Adipocyte (in vitro differentiated cells): ENCODE results near the gene IL17RD.
A peak's percentile ranks its signal among the peaks of the same experiment; 100 is the strongest.

ENCODE experiments used
- DNase-seq: peaks from one replicate; pipeline ENCODE4 v3.0.0-alpha.2; 2015; ENCODE audit warnings: low read depth
- H3K27me3 ChIP-seq: replicated peaks from 2 replicates; pipeline ENCODE4 v1.7.0; 2013; ENCODE audit warnings: mild to moderate bottlenecking, low read length, moderate library complexity; ENCODE audit not compliant: control insufficient read depth, insufficient read depth
- H3K36me3 ChIP-seq: 2 replicates; pipeline ENCODE4 v1.7.0; 2013; ENCODE audit warnings: low read length, mild to moderate bottlenecking, moderate library complexity; ENCODE audit not compliant: control insufficient read depth, insufficient read depth, severe bottlenecking
- H3K4me1 ChIP-seq: 2 replicates; pipeline ENCODE4 v1.7.0; 2013; ENCODE audit warnings: mild to moderate bottlenecking, low read length, moderate library complexity; ENCODE audit not compliant: control insufficient read depth, insufficient read depth
- H3K4me3 ChIP-seq: 2 replicates; pipeline ENCODE4 v1.7.0; 2013; ENCODE audit warnings: mild to moderate bottlenecking, low read length, moderate library complexity
- H3K9ac ChIP-seq: 2 replicates; pipeline ENCODE4 v1.7.0; 2013; ENCODE audit warnings: mild to moderate bottlenecking, low read length, moderate library complexity
- H3K9me3 ChIP-seq: 2 replicates; pipeline ENCODE4 v1.7.0; 2013; ENCODE audit warnings: mild to moderate bottlenecking, low read length, moderate library complexity; ENCODE audit not compliant: control insufficient read depth

IL17RD gene

DNA sequence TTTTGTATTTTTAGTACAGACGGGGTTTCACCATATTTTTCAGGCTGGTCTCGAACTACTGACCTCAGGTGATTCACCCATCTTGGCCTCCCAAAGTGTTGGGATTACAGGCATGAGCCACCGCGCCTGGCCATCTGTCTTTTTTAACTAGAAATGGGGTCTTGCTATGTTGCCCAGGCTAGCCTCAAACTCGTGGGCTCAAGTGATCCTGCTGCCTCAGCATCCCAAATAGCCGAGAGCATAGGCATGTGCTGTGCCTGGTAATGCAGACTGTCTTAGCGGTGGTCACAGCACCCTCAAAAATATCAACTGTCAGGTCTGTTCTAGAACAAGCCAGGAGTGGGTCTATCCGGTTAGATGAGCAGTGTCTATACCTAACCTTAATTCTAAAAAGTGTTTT is 56.5 kb downstream of the IL17RD start:
- Histone ChIP-seq H3K9ac (no peak overlapping the region), H3K4me1 (no peaks in the 10 kb centered on the region), H3K9me3 (no peaks in the 10 kb centered on the region), H3K36me3 (no peaks in the 10 kb centered on the region), H3K27me3 (no peaks in the 10 kb centered on the region), H3K4me3 (no peak overlapping the region)
- no peak for DNase-seq

DNA sequence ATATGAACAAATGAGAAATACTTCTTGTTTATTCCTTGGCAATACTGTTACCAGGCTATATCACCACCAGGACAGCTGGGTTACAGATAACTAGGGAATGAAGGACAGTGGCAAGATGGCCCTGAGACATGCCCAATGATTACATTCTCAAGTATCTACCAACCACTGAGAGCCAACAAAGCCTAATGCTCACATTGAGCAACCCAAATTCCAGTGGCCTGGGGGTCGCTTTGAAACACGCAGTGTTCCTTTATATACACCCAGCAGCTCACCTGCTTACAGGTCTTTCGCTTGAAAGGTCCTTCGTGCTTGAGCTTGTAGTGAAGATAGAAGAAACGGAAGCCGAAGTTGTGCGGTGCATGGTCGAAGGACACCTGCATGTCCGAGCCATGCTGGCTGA is 59.6 kb downstream of the IL17RD start:
- no peaks in the 10 kb centered on the region for H3K27me3 ChIP-seq
- no peaks in the 10 kb centered on the region for H3K9me3 ChIP-seq
- no peak overlapping the region for H3K9ac ChIP-seq
- H3K4me1 ChIP-seq, result no peaks in the 10 kb centered on the region
- DNase-seq, result no peak
- H3K4me3 ChIP-seq, result no peak overlapping the region
- H3K36me3 ChIP-seq, result no peaks in the 10 kb centered on the region

DNA sequence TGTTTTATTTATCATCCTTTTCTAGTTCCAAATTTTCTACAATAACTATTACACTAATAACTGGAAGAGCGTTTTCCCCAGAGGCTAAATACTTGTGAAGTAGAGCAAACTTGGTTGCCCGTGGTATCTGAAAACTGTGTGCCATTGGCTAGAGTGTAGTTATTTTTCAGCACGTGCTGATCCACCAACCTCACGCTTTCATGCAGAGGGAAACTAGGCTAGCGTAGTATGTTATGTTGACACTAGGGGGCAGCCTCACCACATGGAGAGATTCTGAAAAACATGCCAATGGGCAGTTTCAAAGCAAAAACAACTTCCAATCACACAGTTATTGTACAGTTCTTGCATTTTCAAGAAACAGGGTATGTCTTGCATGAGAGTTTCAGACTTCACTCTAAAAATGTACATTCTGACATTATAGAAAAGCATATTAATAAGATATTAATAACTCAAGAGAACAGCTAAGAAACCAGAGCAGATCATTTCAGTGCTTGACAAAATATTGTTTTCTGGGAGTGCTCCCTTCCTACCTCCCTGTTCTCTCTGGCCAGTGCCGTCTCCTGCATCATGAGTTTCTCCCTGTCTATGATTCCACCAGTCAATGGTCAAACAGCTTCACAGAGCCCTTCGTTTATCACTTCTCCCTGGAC is 65.0 kb downstream of the IL17RD start:
- DNase-seq, result peak; percentile 93
- no peaks in the 10 kb centered on the region for H3K36me3 ChIP-seq
- H3K27me3 ChIP-seq, result no peaks in the 10 kb centered on the region
- no peaks in the 10 kb centered on the region for H3K9me3 ChIP-seq
- no peak overlapping the region for H3K4me3 ChIP-seq
- H3K9ac ChIP-seq, result no peak overlapping the region
- H3K4me1 ChIP-seq, result peaks cover 15% of the 10 kb centered on the region

DNA sequence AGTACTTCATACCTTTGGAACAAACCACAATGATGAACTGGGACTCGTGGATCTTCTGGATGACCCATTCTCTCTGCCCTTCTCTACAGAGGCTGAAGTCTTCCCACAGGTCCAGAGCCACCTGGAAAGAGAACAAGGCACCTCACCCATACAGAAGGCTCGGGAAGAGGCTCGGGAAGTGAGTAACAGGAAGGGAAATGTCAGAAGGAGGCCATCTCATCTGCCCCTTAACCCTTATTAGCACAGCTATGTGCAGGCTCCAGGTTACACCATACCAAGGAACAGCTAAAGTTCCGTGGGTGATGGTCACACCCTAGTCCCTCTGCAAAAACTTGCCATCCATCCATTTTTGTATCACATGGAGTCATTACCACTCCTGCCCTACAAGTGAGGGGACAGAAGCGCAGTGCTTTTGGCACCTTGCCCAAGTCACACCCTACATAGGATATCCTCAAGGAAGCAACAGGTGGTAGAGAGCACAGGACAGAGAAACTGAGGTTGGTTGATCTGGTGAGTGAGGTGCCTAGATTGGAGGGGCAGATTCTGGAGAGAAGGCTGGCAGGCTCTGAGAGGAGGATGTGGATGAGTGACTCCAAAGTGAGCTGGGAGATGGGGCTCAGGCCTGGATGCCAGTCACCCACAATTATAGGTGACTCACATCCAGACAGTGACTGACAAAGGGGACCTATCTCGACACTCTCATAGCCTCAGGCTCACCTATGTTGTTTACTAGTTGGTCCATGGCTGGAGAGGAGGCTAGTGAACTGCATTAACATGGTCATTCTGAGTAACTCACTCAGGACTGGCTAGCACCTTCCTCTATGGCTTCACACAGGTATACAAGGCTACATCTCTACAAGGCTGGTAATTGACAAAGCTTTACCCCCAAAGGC is 66.5 kb downstream of the IL17RD start:
- H3K36me3 ChIP-seq, result no peaks in the 10 kb centered on the region
- no peaks in the 10 kb centered on the region for H3K9me3 ChIP-seq
- H3K4me3 ChIP-seq, result no peak overlapping the region

DNA sequence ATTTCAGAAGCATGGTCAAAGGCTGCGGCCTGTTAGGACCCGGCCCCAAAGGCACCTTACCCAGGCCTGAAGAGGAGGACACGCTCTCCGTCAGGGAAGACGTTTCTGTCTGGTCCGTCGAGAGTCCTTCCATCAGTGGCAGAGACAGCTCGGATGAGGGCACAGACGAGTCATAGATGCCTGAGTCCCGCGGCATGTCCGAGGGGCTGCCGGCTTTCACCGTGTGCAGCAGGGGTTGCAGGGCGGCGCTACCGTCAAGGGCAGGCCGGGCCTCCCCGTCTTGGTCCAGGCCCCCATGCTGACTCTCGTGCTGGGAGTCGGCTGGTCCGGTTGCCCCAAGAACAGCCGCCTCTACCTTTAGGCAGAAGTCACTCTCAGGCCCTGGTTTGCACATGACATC is 67.6 kb downstream of the IL17RD start:
- peaks cover 33% of the 10 kb centered on the region for H3K4me1 ChIP-seq
- H3K36me3 ChIP-seq, result no peaks in the 10 kb centered on the region
- H3K27me3 ChIP-seq, result no peaks in the 10 kb centered on the region
- H3K9me3 ChIP-seq, result no peaks in the 10 kb centered on the region
- H3K9ac ChIP-seq, result no peak overlapping the region
- DNase-seq, result no peak
- no peak overlapping the region for H3K4me3 ChIP-seq

More for the DNA sequence above, 66.5 kb downstream of the IL17RD start:
- H3K4me1 ChIP-seq, result peaks cover 30% of the 10 kb centered on the region
- no peaks in the 10 kb centered on the region for H3K27me3 ChIP-seq
- DNase-seq, result no peak
- no peak overlapping the region for H3K9ac ChIP-seq

DNA sequence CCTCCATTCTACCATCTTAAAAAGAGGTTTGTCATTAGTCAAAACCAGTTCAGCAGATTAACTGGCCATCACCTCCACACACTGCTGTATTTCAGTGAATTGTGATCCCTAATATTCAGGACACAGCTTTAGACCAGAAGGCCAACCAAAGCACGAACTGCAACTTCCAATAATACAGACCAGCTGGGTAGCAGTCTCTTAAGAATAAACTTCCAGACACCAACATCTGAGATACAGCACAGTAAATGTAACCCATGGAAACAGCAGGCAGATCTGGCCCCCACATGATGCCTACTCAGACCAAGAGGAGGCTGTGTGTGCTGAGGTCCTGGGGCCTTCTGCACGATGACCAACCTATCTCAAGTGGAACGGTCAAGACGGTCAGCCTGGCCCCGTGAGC is 69.8 kb downstream of the IL17RD start:
- DNase-seq, result no peak
- Histone ChIP-seq H3K36me3 (no peaks in the 10 kb centered on the region), H3K9me3 (no peaks in the 10 kb centered on the region), H3K9ac (no peak overlapping the region), H3K4me3 (no peak overlapping the region), H3K27me3 (no peaks in the 10 kb centered on the region), H3K4me1 (peaks cover 47% of the 10 kb centered on the region)

DNA sequence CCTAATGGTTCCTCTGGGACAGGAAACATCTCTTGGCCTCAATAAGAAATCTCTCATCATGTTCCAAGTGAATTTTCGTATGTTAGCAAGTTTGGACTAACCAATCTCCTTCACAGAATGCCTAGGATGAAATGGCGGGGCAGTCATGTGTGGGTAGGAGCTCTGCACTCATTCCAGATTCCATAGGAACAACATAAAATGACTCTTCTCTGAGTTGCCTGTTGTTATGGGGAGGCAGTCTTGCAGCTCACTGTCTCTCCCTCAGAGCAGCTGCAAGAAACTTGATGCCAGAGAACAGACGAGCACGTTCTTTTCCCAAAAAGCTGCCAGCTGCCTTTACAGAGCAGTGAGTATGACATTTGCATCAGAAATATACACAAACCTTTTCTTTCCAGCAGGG is 70.6 kb downstream of the IL17RD start:
- Histone ChIP-seq H3K4me3 (peak overlapping the region; percentile 63), H3K9me3 (no peaks in the 10 kb centered on the region), H3K36me3 (no peaks in the 10 kb centered on the region), H3K9ac (peak overlapping the region; percentile 65), H3K4me1 (peaks cover 44% of the 10 kb centered on the region), H3K27me3 (no peaks in the 10 kb centered on the region)
- peak; percentile 19 for DNase-seq

DNA sequence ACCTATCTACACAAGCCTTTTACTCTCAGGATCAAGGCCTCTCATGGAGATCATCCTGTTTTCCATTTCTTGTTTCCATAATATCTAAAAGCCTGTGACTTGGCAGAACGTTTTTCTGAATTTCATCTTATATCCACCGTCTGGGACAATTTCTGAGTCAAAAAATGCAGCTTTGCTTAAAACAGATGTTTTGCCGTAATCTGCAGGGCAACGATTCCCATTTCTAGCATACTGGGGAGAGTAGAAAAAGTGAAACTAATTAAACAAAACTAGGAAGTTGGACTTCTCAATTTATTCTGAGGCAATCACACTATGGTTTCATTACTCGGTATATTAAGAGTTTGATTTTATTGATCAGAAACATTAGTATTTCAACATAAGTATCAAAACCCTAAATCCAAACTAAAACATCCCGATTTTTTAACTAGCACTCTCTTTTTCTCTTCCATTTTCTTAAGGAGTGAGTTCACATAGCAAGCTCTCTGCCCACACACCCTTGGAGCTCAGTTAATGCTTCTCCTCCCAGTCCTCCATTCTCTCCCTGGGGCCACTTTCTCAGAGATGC is 71.1 kb downstream of the IL17RD start:
- H3K4me3 ChIP-seq, result peak overlapping the region; percentile 63

DNA sequence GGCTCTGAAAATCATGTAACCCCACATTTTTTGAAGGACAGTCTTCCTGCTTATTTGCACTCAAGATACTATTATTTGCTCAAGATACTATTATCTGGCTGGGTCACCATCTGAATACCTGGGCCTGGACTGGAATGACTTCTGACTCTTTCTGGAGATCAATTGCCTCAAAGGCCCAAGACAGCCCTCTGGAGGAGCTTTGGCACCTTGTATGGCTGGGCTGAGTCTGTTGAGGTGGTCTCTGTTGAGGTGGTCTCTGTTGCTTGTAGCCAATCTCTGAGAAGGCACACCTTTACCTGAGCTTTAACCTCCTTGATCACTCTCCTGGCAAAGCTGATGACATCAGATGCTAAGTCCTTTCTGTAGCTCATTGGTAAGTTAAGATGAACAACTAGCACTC is 71.7 kb downstream of the IL17RD start:
- no peak for DNase-seq
- H3K4me1 ChIP-seq, result peaks cover 33% of the 10 kb centered on the region
- peak overlapping the region; percentile 63 for H3K4me3 ChIP-seq
- no peaks in the 10 kb centered on the region for H3K36me3 ChIP-seq
- H3K27me3 ChIP-seq, result no peaks in the 10 kb centered on the region
- peak overlapping the region; percentile 65 for H3K9ac ChIP-seq
- H3K9me3 ChIP-seq, result no peaks in the 10 kb centered on the region

More for the DNA sequence above, 71.1 kb downstream of the IL17RD start:
- Histone ChIP-seq H3K9ac (peak overlapping the region; percentile 65), H3K36me3 (no peaks in the 10 kb centered on the region), H3K27me3 (no peaks in the 10 kb centered on the region), H3K9me3 (no peaks in the 10 kb centered on the region), H3K4me1 (peaks cover 39% of the 10 kb centered on the region)
- DNase-seq, result no peak

DNA sequence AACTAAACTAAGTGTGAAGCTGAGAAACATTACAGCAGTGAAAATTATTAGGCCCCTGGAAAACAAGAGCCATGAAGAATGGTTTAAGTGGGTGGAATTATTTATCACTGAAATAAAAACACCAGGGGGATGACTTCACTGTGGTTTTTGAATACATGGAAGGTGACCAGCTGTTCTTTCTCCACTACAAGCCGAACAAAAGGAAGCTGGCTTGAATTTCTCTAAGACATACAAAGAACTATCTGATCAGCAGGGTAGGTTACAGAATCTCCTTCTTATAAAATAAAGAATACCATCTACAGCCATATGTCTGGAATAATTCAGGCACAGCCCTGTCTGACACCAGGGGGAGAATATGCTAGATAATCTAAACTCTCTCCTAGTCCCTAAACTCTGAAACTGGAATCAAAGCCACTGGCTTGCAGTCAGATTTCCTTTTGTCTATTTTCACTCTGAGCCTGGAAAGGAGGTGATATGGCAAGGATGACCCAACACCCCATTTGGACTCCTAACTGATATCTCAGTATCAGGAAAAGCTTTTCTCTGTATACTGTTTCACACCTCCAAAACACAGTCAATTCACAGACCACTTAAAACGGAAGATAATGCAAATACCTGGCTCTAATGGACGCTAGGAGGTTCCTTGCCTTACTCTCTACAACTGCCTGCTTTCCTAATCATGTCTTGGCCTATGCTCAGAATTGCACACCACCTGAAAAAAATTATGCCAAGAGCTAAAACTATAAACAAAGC is 73.5 kb downstream of the IL17RD start:
- H3K27me3 ChIP-seq, result no peaks in the 10 kb centered on the region
- H3K9ac ChIP-seq, result peak overlapping the region; percentile 13
- no peaks in the 10 kb centered on the region for H3K36me3 ChIP-seq
- no peaks in the 10 kb centered on the region for H3K9me3 ChIP-seq
- H3K4me1 ChIP-seq, result peaks cover 44% of the 10 kb centered on the region
- DNase-seq, result peak; percentile 26
- H3K4me3 ChIP-seq, result no peak overlapping the region

DNA sequence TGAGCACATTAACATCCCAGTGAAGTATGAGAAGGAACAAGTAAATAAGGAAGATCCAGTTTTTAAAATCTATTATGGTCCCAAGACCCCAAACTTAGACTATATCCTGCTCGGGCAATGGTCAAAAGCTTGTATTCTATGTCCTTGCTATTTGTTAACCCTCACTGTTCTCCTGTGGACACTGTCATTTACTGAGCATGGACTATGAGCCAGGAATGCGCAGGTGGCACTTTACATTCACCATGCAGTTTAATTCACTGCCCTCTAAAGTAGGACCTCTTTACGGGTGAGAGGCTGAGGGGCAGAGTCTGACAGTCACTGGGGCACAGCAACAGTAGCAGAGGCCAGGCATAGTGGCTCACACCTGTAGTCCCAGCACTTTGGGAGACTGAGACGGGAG is 76.1 kb downstream of the IL17RD start:
- DNase-seq, result no peak
- Histone ChIP-seq H3K9me3 (no peaks in the 10 kb centered on the region), H3K36me3 (no peaks in the 10 kb centered on the region), H3K4me3 (no peak overlapping the region), H3K4me1 (peaks cover 42% of the 10 kb centered on the region), H3K9ac (no peak overlapping the region), H3K27me3 (no peaks in the 10 kb centered on the region)
